Measurements from ENCODE around the gene DOCK7.

DNA sequence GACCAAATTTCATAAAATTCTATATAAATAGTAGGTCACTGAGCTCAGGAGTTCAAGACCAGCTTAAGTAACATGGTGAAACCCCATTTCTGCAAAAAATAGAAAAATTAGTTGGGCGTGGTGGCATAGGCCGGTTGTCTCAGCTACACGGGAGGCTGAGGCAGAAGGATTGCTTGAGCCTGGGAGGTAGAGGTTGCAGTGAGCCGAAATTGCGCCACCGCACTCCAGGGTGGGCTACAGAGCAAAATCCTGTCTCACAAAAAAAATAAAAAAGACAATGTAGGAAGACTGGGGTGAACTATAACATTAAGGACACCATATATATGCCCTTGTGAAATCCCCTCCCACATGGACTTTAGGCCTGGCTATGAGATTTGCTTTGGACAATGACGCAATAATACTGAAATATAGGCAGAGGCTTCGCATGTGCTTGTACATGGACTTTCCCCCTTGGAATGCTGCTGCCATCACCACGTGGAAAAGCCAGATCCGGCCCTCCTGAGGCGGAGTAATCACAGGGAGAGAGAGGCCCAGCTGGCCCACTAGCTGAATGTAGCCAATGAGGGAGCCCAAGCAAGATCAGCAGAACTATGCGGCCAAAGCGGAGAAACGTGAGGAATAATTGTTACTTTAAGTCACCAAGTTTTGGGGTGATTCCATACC, 264.5 kb downstream of the DOCK7 start:
- no peak for TF ChIP-seq EZH2 (IDR thresholded peaks at IDR 0.05; ENCODE audit: insufficient read depth, poor library complexity, severe bottlenecking)
- no peak for TF ChIP-seq EZH2phosphoT487 (IDR thresholded peaks at IDR 0.05; ENCODE audit: insufficient read depth, low read depth)

All from GM23248 (cell line).